Hepatocyte (in vitro differentiated cells): Measurements from ENCODE around the gene PES1. TPM values are rescaled to one million over a fixed set of nuclear protein-coding genes. Genes with fewer than 3 reads are reported as not detected.

ENCODE experiments used
- DNase-seq: peaks from one replicate; pipeline ENCODE4 v3.0.0-alpha.2; 2016; ENCODE audit warnings: low spot score
- H2AFZ ChIP-seq: fragments of 200-600 bp; sonication (generic); 2 replicates; pipeline ENCODE4 v1.6.0; 2016; ENCODE audit warnings: antibody characterized with exemption, mild to moderate bottlenecking
- H3K27ac ChIP-seq: fragments of 200-600 bp; sonication (generic); 2 replicates; pipeline ENCODE4 v1.5.1; 2016; ENCODE audit warnings: mild to moderate bottlenecking
- H3K27me3 ChIP-seq: fragments of 200-600 bp; sonication (generic); 2 replicates; pipeline ENCODE4 v1.6.1; 2016
- H3K36me3 ChIP-seq: fragments of 200-600 bp; sonication (generic); replicated peaks from 2 replicates; pipeline ENCODE4 v1.5.1; 2016; ENCODE audit warnings: low read depth; ENCODE audit not compliant: insufficient read depth
- H3K4me1 ChIP-seq: fragments of 200-600 bp; sonication (generic); 2 replicates; pipeline ENCODE4 v1.5.1; 2016; ENCODE audit warnings: mild to moderate bottlenecking, moderate library complexity; ENCODE audit not compliant: insufficient read depth
- H3K4me2 ChIP-seq: fragments of 200-600 bp; sonication (generic); 2 replicates; pipeline ENCODE4 v1.6.0; 2016
- H3K4me3 ChIP-seq: fragments of 200-600 bp; sonication (generic); 2 replicates; pipeline ENCODE4 v1.5.1; 2016; ENCODE audit warnings: mild to moderate bottlenecking
- H3K79me2 ChIP-seq: fragments of 200-600 bp; sonication (generic); 2 replicates; pipeline ENCODE4 v1.6.0; 2017; ENCODE audit warnings: mild to moderate bottlenecking
- H3K9me2 ChIP-seq: fragments of 200-600 bp; sonication (generic); replicated peaks from 2 replicates; pipeline ENCODE4 v1.6.0; 2017; ENCODE audit warnings: mild to moderate bottlenecking; ENCODE audit not compliant: insufficient read depth
- H3K9me3 ChIP-seq: fragments of 200-600 bp; sonication (generic); 2 replicates; pipeline ENCODE4 v1.5.1; 2016; ENCODE audit warnings: low read depth, mild to moderate bottlenecking
- H4K20me1 ChIP-seq: fragments of 200-600 bp; sonication (generic); 2 replicates; pipeline ENCODE4 v1.6.0; 2016; ENCODE audit warnings: mild to moderate bottlenecking; ENCODE audit not compliant: insufficient read depth, poor library complexity, severe bottlenecking
- EZH2 ChIP-seq: fragments of 200-600 bp; sonication (generic); IDR thresholded peaks from 2 replicates; pipeline ENCODE4 v1.6.1; 2016; ENCODE audit warnings: antibody characterized with exemption, mild to moderate bottlenecking, borderline replicate concordance
- EZH2phosphoT487 ChIP-seq: fragments of 200-600 bp; sonication (generic); IDR thresholded peaks from one replicate; pipeline ENCODE4 v1.6.1; 2018; ENCODE audit warnings: antibody characterized with exemption, mild to moderate bottlenecking, low read depth, moderate library complexity; ENCODE audit not compliant: unreplicated experiment, severe bottlenecking
- WGBS: methylation state at CpG from one replicate; pipeline ENCODE4 v1.1.6; 2016; ENCODE audit warnings: low lambda C conversion rate; ENCODE audit errors: missing lambda C conversion rate; 5-methylcytosine and 5-hydroxymethylcytosine counted together
- polyA plus RNA-seq: library from polyadenylated mRNA; unstranded; fragments of >200 nt; fragmentation: Nextera tagmentation; extraction: Ambion mirVana; gene quantifications from 2 replicates; pipeline ENCODE4 v1.2.1, GENCODE V29; 2016
- total RNA-seq: library from RNA; depleted of rRNA; stranded (reverse); fragments of >200 nt; gene quantifications from 2 replicates; pipeline ENCODE4 v1.2.3, GENCODE V29; 2014
- TF ChIP-seq, protein P1 (sequence below): fragments of 200-600 bp; sonication (generic); IDR thresholded peaks from 2 replicates; pipeline ENCODE4 v1.5.1; 2016; ENCODE audit warnings: antibody characterized with exemption, mild to moderate bottlenecking; ENCODE audit not compliant: poor library complexity

Gene PES1
- total and polyA plus RNA-seq, 2 experiments from 2014 or later = 42.4 to 59.5 TPM

DNA sequence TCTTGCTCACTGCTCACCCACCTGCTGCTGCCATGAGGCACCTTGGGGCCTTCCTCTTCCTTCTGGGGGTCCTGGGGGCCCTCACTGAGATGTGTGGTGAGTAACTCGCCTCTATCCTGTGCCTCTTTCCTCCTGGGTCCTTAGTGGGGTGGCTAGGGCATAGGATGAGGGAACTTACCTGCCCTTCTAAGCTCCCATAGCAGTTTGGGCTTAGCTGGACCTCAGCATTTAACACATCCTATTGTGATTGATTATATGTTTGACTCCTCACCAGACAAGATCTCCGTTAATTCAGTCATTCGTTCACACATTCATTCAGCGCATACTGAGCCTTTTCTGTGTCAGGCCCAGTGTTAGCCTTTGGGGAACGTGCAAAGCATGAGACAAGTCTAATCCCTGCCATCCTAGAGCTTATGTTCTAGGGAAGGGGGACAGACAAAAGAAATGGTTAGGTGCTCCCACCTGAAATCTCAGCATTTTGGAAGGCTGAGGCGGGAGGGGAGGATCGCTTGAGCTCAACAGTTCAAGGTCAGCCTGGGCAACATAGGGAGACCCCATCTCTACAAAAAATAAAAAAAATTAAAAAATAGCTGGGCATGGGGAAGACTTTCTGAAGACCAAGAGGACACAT, 15.7 kb upstream of the PES1 start:
- peak overlapping the region; percentile 99 for H2AFZ ChIP-seq
- 73% methylated on average over 7 of the region's 7 CpGs for WGBS
- peak overlapping the region; percentile 97 for H3K4me2 ChIP-seq
- H3K27ac ChIP-seq = peak overlapping the region; percentile 97
- H3K36me3 ChIP-seq = no peaks in the 10 kb centered on the region
- H4K20me1 ChIP-seq = no peaks in the 10 kb centered on the region
- no peaks in the 10 kb centered on the region for H3K9me3 ChIP-seq
- peaks cover 39% of the 10 kb centered on the region for H3K4me1 ChIP-seq
- H3K79me2 ChIP-seq = peaks cover 3% of the 10 kb centered on the region
- TF ChIP-seq EZH2 (no peak), EZH2phosphoT487 (no peak)
- TF ChIP-seq, protein P1, sequence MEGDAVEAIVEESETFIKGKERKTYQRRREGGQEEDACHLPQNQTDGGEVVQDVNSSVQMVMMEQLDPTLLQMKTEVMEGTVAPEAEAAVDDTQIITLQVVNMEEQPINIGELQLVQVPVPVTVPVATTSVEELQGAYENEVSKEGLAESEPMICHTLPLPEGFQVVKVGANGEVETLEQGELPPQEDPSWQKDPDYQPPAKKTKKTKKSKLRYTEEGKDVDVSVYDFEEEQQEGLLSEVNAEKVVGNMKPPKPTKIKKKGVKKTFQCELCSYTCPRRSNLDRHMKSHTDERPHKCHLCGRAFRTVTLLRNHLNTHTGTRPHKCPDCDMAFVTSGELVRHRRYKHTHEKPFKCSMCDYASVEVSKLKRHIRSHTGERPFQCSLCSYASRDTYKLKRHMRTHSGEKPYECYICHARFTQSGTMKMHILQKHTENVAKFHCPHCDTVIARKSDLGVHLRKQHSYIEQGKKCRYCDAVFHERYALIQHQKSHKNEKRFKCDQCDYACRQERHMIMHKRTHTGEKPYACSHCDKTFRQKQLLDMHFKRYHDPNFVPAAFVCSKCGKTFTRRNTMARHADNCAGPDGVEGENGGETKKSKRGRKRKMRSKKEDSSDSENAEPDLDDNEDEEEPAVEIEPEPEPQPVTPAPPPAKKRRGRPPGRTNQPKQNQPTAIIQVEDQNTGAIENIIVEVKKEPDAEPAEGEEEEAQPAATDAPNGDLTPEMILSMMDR = no peak
- no peak for DNase-seq
- no peaks in the 10 kb centered on the region for H3K9me2 ChIP-seq
- H3K27me3 ChIP-seq = no peaks in the 10 kb centered on the region
- peak overlapping the region; percentile 57 for H3K4me3 ChIP-seq

DNA sequence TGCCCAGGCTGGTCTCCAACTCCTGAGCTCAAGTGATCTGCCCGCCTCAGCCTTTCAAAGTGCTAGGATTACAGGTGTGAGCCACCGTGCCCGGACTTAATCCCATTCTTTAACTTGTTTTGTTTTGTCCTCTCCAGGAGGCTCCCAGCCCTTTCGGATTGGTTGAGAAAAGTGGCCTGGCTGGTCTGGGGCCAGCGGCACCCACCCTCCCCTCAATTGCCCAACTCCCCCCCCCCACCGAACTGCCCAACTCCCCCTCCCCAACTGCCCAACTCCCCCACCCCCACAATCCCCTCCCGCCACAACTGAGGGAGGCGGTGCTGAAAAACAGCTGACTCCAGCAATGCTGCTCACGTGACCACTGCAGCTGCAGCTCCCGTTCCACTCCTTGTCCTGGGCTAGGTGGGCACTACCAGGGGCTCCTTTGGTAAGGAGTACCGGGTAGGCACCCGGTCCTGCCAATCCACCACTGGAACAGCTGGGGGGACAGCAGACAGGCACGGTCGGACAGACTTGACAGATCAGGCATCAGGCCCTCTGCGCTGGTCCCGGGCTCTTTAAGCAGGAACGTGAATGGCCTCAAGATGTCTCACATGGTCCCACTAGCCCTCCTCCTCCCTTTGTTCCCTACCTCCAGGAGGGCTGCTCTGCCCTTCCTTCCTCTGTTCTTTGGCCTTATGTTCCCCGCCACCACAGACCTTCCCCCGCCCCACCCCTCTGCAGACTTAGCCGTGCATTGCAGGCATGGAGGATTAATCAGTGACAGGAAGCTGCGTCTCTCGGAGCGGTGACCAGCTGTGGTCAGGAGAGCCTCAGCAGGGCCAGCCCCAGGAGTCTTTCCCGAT, 15.0 kb upstream of the PES1 start, which contains the start of gene TCN2:
Gene TCN2 (plus strand): TSS at position 720 of the 845 bp plus-strand sequence. CDS start 158 bp downstream, outside the sequence.
- H3K9me2 ChIP-seq = no peaks in the 10 kb centered on the region
- peak; percentile 88 for DNase-seq
- WGBS = 6% methylated on average over 20 of the region's 24 CpGs
- H3K4me3 ChIP-seq = peak within 1 kb of the TSS; percentile 57
- no peaks in the 10 kb centered on the region for H3K36me3 ChIP-seq
- no peaks in the 10 kb centered on the region for H3K9me3 ChIP-seq
- peak within 1 kb of the TSS; percentile 99 for H2AFZ ChIP-seq
- no peaks in the 10 kb centered on the region for H4K20me1 ChIP-seq
- H3K79me2 ChIP-seq = peaks cover 3% of the 10 kb centered on the region
- no peaks in the 10 kb centered on the region for H3K27me3 ChIP-seq
- peak within 1 kb of the TSS; percentile 97 for H3K4me2 ChIP-seq
- peaks cover 39% of the 10 kb centered on the region for H3K4me1 ChIP-seq
- no peak for TF ChIP-seq EZH2phosphoT487
- TF ChIP-seq EZH2 = no peak
- TF ChIP-seq, protein P1 = peak; percentile 2
- H3K27ac ChIP-seq = peak within 1 kb of the TSS; percentile 97

DNA sequence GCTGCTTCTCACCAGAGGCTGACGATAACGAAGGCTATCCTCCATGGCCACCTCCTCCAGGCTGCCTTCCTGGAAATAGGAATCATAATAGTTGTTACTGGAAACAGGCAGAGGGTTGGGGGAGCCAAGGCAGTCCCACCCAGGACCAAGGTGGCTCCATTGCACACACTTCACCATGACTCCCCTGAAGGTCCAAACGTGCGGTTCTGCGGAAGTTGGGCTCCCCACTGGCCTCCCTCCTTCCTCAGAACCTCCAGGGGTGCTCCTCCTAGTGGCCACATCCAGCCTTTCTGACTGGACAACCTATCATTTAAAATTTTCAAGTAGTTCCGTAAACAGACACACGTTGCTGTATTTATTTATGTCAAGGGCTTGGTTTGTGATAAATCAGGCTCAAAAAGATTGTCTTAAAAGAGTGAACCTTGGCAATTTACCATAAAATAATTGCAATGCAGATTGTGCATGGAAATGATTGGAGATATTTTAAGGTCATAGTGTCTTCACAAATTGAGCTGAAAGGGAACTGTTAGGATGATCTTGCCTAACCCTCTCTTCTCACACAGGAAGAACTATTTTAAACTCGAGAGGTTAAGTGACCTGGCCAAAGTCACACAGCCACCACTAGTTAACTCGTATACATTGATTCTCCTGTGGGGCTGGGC, 13.9 kb upstream of the PES1 start:
- H3K36me3 ChIP-seq = no peaks in the 10 kb centered on the region
- TF ChIP-seq EZH2phosphoT487 = no peak
- TF ChIP-seq EZH2 = no peak
- TF ChIP-seq, protein P1 = peak; percentile 67
- WGBS = 43% methylated on average over 9 of the region's 9 CpGs
- H3K79me2 ChIP-seq = peaks cover 3% of the 10 kb centered on the region
- H3K9me3 ChIP-seq = no peaks in the 10 kb centered on the region
- no peaks in the 10 kb centered on the region for H3K27me3 ChIP-seq
- H2AFZ ChIP-seq = peak overlapping the region; percentile 99
- peak overlapping the region; percentile 97 for H3K4me2 ChIP-seq
- H3K9me2 ChIP-seq = no peaks in the 10 kb centered on the region
- peak; percentile 65 for DNase-seq
- H3K4me3 ChIP-seq = no peak overlapping the region
- no peaks in the 10 kb centered on the region for H4K20me1 ChIP-seq
- peak overlapping the region; percentile 97 for H3K27ac ChIP-seq
- peaks cover 39% of the 10 kb centered on the region for H3K4me1 ChIP-seq
